Activated CD8-positive, alpha-beta memory T cell treated with anti-CD3 and anti-CD28 coated beads for 1 hour (primary cell): ENCODE results near the gene LYPD3.

Experiments used
- DNase-seq, 2 donors: peaks; one replicate each; pipeline ENCODE4 v3.0.0-alpha.2; 2020; ENCODE audit warnings: low read depth in 1 of 2; ENCODE audit errors: extremely low read depth in 1 of 2

Gene LYPD3

GRCh38 chr19:43435775-43436174 is 29.6 kb downstream of the LYPD3 start:
- no peak for DNase-seq

GRCh38 chr19:43433689-43434088 is 31.7 kb downstream of the LYPD3 start:
- DNase-seq: no peak

DNA sequence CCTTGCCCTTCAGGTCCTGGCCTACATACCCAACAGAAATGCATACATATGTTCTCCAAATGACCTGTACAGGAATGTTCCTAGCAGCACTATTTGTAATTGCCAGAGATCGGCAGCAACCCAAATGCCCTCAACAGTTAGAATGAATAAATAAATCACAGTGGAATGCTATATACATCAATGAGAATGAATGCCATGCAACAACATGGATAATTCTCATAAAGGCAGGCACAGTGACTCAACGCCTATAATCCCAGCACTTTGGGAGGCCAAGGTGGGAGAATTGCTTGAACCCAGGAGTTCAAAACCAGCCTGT is 32.1 kb downstream of the LYPD3 start:
- no peak for DNase-seq

DNA sequence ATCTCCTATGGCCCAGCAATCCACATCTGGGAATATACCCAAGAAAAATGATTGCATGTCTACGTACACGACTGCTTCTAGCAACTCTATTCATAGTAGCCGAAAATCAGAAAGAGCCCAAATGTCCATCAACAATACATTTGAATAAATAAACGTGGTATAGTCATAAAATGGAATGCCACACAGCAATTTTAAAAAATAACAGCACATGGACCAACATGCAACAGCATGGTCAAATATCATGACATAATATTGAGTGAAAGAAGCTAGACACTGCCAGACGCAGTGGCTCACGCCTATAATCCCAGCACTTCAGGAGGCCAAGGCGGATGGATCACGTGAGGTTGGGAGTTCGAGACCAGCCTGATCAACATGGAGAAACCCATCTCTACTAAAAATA is 34.4 kb downstream of the LYPD3 start:
- no peak for DNase-seq

- no peak for DNase-seq
Observed at GRCh38 chr19:43430142-43430710, 35.2 kb downstream of the LYPD3 start.

- no peak for DNase-seq
Observed at GRCh38 chr19:43429395-43429794, 36.0 kb downstream of the LYPD3 start.

GRCh38 chr19:43425567-43426392 is 39.6 kb downstream of the LYPD3 start:
- no peak for DNase-seq

DNA sequence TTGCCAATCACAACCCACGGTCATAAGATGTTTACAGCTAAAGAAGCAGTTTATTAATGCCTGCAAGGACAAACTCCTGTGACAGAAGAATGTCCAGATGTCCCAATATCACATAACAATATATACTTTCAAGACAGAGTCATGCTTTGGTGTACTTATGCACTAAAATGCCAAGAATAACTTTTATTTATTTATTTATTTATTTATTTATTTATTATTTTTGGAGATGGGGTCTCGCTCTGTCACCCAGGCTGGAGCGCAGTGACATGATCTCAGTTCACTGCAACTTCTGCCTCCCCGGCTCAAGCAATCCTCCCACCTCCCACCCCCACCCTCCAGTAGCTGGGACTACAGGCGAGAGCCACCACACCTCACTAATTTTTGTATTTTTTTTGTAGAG is 41.6 kb downstream of the LYPD3 start:
- no peak for DNase-seq

- no peak for DNase-seq
Observed at GRCh38 chr19:43422689-43423066, 42.7 kb downstream of the LYPD3 start.

GRCh38 chr19:43422000-43422688 is 43.3 kb downstream of the LYPD3 start:
- DNase-seq: no peak

- DNase-seq: no peak
Observed at GRCh38 chr19:43420954-43421353, 44.5 kb downstream of the LYPD3 start.

- DNase-seq: no peak
Observed at GRCh38 chr19:43416951-43417623, 48.3 kb downstream of the LYPD3 start.

GRCh38 chr19:43414554-43414953 is 50.9 kb downstream of the LYPD3 start, which contains the start of gene TEX101:
TSS of gene TEX101 (plus strand) at chr19:43414890. CDS start at chr19:43415920, 1,030 bp downstream.
- no peak for DNase-seq

DNA sequence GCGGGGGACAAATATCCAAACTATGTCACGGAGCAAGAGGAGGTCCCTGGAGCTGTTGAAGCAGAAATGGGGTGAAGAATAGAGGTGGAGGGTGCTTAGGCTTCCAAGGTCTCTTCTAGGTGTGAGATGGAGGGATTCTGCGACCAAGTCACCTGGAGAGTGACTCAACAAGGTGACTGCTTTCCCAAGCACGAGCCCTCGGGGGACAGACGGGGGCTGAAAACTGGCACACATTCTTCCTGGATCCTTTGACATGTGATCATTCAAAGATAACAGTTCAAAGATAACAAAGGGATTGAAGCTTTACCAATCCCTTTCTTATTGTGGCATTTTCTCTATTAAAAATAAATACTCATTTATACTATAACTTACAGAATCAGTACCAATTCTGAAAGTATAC is 53.0 kb downstream of the LYPD3 start:
- no peak for DNase-seq
